ENCODE results near the gene HECTD2. TPM values are rescaled to one million over a fixed set of nuclear protein-coding genes. Genes with fewer than 3 reads are reported as not detected.
"Not testable (repeated sequence)": the region's sequence is repeated elsewhere in the genome, so short reads cannot be mapped to it uniquely, and the experiment has no call there.

Gene HECTD2
- total RNA-seq, 1 donor from 2014 or later = 32.9 TPM

DNA sequence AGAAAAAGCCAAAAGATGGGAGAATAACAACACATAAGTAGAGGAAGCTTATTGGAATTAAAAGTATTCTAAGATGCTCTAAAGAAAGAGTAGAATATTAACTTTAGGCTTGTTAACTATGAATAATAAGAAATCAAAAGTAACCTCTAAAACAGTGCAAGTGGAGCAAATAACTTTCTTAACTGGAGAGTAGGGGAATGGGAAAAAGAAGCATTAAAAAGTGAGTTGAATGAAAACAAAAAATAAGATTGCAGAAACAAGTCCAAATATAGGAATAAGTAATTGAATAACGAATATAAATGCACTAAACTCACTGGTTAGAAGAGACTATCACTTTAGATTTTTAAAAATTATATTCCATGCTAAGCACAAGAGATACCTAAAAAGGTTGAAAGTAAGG, 63.9 kb downstream of the HECTD2 start:
- DNase-seq = no peak

DNA sequence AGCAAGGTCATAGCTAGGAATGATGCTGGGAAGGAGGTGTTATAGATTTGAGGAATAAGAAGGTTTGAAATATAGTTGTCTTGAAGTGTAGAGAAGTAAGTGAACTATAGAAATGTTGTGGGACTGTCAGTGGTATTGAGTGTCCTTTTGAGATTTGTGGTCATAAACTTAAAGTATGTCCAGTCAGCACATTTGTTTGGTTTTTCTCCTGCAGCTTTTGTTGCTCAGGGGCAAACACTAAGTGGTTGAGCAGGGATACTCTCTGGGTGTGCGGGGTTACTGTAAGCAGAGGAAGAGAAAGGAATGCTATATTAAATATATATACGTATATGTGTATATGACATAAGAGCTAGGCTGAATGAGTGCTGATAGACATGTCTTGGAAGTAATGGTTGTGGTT, 67.1 kb downstream of the HECTD2 start:
- DNase-seq = no peak

DNA sequence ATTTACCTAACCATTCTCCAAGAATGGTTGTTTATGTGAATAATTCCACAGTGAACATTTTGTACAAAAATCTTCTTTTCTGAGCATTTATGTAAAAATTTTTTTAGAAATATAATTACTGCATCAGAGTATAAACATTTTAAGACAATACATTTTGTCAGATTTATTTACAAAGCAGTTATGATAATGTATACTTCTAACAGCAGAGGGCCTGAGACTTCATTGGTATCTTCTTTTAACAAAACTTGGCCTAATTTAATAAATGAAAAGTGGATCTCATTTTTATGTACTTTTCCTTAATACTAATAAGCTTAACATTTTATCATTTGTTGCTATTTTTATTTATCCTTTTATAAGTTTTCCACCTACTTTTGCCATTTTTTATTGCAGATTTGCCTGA, 69.4 kb downstream of the HECTD2 start:
- no peak for DNase-seq

DNA sequence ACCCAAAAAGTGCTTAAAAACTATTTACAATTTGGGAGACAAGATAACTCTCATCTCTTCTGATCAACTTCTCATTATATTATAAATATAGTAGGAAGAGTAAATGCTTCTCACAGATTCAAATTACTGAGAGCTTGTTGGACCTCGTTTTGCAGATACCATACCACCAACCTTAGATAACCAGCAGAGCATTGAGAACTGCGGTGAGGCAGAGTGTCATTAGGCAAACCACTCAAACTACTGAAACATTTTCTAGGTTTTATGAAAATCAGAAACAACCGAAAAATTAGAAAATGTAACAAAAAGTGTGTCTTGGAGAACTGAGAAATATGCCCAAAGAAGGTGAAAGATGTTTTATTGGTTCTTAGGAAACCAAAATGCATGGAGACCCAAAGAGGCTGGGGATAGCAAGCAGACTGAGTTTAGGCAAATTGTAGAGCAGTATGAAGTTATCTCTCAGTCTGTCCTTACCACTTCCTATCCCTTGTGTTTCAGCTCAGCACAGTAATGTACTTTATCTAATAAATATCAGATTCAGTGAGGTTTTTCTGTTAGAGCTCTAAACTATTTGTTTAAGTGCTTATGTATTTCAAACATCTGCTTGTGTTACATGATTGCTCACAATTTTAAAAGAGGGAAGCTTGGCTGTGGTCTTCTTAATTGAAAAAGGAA, 77.9 kb downstream of the HECTD2 start:
- no peak for DNase-seq

DNA sequence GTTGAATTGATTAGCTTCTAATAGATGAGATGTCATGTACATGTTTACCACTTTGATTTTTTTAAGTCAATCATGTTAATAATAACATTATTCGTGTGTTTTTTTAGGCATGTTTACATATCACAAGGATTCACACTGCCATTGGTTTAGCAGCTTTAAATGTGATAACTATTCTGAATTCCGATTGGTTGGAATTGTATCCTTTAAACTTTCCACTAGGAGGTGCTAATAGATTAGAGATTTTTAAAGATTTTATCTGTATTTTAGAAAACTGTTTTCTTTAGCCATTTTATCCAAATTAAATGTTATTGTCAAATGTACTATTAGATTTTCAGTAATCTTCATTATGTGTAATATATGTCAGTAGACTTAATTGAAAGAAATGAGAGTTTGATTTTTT, 83.2 kb downstream of the HECTD2 start:
- peak; percentile 46 for DNase-seq

DNA sequence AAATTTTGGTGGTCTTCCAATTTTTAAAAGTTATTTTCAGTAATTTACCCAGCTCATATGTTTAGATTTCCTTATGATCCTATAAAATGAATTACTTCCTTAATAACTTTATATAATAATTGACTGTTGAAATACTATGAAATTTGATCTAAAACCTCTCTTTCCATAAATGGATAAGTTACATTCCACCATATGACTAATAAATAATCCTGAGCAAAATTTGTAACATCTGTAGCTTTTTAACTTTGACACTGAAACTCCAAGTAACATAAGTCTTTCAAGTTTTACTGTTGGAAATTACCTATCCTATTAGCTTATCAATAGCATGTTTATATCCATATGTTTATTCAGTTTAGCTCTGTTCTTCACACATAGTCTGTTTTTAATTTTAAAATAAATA, 85.3 kb downstream of the HECTD2 start:
- no peak for DNase-seq

DNA sequence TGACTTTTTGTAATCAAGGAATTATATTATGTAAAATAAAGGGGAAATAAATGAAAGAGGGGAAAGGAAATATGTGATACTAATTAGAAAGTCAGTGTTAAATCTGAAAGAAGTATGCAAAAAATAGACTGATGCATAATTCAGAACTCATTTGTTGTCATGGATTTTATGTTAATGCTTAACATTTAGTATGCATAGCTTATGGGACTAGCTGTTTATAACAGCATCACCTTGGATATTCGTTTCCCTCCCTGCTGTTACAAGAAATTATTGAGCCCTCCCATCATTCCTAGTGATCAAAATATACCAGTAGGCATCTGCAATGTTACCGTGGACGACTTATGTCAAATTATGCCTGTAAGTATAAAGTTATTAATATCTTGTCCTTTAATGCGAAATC, 85.9 kb downstream of the HECTD2 start:
- no peak for DNase-seq

DNA sequence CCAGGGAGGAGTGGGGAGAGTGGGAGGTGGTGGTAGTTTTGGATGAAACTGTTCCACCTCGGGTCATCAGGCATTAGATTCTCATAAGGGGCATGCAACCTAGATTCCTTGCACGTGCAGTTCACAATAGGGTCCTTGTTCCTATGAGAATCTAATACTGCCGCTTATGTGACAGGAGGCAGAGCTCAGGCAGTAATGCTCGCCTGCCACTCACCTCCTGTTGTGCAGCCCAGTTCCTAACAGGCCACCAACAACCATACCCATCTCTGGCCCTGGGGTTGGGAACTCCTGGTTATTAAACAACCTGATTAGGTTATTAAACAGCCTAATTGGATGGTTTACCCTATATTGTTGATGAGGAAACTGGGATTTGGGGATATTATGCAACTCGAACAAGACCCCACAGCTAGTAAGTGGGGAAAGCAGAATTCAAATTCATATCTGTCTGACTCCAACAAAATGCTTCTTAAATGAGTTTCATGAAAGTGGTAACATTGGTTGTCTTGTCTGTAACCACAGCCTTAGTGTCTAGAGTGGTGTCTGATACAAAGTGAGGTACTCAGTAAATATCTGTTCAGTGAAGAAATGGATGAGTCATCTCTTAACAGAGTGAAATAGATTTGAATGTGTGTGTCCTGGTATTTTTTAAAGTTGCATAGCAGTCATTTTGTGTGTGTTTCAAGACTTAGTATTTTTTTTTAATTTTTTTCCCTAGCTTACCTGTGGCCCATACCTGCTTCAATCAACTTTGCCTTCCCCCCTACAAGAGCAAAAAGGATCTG, 101.6 kb downstream of the HECTD2 start:
- DNase-seq = no peak

DNA sequence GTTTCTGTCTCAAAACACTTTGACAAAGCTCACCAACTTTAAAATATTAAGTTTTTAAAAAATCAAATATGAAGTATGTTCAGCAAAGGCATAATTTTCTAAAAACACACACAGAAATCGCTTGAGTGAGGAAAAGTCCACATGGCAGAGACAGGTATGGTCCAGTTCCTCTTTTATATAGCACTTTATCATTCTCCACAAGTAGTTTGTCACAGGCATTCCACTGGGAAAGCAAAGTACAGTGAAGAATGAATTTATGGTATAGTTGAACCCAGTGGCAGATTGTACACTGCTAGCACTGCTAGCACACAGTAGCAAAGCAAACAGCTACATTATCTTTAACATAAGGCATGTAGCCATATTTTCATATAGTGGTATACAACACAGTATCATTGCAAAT, 102.3 kb downstream of the HECTD2 start:
- DNase-seq = no peak

DNA sequence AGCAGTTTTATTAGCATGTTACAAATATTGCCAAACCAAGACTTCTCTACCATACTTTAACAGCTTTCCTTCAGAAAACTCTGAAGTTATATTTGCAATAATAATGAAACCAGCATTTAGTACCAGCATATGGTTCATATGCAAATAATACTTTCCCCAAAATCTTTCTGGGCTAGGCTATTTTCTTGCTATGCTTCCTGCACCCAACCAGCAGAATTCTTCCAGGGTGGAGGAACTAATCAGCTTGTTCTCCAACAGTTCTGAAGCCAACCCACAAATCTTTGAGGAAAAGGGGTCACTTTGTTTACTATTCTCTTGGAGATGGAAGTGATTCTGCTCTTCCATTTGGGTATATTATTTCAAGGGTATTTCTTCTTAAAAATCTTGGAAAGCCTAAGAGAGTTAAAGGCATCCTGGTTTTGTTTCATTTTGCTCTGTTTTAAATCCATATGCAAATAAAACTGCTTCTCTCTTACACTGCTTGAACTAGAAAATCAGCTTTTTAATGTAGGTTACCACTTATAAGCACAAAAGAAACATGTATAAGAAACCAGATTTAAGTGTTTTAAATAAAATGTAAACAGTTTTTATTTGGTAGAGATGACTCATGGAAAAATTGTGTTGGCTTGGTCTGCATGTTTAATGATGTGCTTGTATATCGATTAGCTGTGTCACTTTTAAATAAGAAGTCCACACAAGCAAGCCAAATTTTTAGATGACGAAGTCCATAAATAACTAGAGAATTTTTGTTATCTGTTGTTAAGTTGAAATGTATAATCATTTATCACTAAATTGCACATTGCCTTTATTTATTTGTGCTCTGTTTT, 103.7 kb downstream of the HECTD2 start:
- peak; percentile 17 for DNase-seq

DNA sequence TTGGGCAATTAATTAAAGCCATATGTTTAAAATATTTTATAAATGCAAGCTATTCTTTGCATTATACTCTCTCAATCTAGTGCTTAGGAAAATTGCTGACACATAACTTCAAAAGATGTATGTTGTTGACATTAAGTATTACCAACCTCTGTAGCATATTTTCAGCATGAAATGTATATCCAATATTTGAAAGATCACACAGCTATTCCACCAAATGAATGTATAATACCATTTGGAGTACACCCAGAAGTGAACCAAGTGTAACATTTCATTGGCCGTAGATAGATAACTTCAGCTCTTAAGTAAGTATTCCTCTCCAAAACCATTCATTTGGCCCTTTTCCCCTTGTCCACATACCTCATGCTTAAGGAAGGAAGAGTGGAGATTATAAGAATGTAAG, 104.6 kb downstream of the HECTD2 start:
- no peak for DNase-seq

DNA sequence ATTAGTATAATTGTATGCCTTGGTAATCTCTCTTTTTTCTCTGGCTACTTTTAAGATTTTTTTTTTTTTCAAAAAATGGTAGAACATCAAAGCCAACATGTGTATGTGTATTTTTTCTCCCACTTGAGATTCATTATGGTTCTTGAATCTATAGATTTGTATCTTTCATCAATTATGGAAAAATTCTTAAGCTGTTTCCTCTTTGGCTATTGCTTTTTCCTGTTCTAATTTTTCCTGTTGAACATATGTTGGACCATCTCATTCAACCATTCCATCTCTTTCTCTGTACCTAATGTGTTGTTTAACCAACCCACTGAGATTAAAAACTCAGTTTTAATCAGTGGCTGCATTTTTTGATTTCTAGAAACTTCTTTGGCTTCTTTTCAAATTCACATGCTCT, 107.2 kb downstream of the HECTD2 start:
- no peak for DNase-seq

DNA sequence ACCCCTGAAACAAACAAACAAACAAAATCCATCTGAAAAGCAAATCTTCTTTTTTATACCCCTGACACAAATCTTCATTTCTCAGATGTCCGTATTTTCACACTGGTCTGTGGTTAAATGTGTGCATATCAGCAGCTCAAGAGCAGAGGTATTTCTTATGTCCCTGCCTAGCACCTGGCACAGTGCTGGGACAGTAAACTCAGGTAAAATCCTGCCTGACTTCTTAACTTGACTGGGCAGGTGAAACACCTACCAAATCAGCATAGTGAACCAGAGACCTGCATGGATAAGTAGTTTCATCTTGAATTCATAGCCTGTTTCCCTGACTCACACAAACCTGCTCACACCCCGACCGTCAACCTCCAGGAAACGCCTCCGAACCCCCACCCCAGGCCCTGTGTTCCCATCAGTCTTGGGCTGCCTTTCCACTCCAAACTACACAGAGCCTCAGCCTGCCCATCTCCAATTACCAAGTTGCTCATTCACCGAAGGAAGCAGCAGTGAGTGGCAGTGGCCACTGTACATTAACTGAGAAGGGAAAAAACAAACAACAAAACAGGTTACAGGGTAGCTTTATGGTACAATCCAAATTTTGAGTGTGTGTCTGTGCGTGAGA, 109.9 kb downstream of the HECTD2 start:
- peak; percentile 26 for DNase-seq

DNA sequence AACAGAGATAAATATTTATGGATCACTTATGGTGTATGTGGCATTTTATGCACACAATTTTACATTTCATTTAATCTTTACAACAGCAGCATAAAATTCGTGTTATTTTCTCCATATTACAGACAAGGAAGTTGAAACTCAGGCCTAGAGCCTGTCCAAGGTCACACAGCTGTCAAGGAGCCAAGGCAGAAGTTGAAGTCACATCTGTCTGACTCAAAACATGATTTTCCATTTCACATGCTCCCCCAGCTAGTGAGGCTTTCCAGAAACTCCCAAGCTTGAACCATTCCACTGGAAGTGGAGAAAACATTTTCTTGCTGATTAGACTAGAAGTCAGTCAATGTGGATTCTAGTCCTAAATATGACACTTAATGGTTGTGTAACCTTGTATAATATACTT, 110.5 kb downstream of the HECTD2 start:
- DNase-seq = peak; percentile 74

DNA sequence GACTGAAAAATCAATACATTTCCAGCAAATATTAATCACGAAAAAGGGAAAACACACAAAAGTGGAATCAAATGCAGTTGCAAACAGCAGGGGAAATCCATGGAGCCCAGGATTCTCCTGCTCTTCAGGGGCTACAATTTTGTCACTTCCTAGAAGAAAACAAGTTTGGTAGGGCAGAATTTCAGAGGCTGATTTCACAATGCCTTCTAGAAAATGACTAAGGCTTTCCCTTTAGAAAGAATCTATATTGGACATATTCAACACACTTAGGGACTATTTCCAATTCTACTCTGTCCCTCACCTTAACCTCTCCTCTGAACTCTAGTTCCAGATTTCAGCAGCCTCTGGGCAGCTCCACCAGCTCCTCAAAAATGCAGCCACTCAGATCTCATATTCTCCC, 111.3 kb downstream of the HECTD2 start:
- DNase-seq = no peak

DNA sequence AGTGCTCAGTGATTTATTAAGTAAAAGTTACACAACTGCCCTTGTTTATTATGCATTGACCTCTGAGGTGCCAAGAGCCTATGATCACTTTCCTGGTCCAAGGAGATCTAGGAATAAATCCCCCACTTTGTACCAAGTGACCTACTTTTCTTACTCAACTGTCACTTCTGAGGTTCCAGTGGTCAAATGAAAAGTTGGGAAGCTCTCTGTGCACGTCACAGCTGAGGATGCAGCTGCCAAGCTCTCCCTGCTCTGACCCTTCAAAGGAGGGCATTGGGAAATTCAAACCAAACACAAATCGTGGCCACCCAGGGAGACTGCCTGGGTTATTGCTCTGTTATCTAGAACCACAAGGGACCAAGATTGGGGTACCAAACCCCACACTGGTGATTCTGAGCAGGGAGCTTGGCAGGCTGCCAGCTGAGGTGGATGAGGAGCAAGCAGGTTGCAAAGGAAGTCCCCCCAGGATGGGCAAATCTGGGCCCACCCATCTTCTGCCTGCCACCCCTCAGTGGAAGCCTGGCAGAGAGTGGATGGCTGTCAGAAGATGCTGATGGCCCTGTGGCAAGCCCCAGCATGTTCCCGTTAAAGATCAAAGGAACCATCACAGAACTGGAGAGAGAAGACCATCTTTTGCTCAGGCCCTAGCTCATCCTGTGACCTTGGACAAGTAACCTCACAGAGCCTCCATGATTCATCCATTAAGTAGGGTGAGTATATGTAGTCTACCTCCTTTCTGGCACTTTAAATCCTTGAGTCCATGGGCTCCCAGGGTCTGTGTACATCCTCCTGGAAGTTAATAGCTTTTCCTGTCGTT, 116.0 kb downstream of the HECTD2 start:
- DNase-seq = no peak

DNA sequence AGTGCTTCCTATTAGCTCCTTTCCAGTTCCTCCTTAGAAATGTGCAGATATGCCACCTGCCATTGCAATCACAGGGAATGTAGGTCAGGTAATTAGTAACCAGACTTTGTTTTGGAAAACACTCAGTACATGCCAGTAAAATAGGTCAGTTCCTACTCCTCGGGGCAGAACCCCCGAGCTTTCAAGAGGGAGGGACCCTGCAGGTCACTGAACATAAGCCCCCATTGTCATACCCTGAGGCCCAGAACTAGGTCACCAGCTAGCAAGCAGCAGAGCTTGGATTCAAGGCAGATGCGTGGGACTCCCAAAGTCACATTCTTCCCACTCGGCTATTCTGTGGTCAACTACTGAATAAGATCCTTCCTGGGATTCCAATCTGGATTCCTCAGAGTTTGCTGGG, 117.9 kb downstream of the HECTD2 start:
- no peak for DNase-seq

DNA sequence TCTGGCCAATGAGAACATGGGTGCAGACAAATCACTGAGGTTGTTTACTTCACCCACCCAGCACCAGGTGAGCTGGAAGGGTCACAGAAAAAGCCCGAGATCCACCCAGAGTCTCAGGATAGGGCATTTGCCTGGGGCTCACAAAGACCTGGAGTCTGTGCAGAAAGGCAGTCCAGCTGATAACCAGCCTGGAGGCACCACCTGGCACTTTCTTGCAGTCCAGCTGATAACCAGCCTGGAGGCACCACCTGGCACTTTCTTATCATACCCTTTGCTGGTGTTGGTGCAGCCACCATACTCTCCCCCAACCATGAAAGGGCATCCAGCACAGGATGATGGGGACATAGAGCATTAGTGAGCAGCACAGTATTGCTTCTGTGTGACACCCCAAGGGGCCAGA, 118.6 kb downstream of the HECTD2 start:
- no peak for DNase-seq

DNA sequence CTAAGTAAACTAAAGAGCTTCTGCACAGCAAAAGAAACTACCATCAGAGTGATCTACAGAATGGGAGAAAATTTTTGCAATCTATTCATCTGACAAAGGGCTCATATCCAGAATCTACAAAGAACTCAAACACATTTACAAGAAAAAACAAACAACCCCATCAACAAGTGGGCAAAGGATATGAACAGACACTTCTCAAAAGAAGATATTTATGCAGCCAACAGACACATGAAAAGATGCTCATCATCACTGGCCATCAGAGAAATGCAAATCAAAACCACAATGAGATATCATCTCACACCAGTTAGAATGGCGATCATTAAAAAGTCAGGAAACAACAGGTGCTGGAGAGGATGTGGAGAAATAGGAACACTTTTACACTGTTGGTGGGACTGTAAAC, 124.6 kb downstream of the HECTD2 start:
- DNase-seq = not testable (repeated sequence)

DNA sequence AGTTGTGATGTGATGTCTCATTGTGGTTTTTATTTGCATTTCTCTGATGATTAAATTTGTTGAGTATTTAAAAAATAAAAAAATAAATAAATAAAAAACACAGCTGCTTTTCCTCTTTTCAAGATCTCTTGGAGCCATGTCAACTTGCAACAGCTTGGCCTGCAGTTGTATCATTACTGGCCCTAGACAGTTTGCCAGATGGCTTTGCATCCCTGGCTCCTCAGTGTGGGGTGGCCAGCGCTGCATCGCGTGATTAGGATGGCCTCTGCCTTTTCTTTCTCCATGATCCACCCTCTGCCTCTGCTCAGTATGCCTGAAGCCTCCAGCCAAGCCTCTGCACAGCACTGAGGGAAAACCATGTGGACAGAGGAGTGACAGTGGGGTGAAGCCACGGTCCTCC, 126.0 kb downstream of the HECTD2 start:
- DNase-seq = peak; percentile 48

DNA sequence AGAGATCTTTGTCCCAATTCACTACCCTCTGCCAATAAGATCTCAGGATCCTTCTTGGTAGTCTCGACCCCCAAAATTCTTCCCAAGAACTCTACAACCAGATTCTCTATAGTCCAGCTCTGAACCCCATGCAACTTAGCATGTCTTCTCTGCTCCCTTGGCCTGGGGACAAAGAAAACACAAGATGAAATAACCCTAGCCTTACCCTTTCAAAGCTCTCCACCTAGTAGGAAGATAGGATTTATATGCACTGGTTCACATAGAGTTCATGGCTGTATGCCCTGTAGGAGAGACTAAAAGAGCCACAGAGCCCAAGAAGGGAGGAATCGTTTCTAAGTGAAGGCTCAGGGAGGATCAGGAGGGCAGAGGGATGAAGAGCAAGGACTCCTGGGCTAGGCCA, 126.6 kb downstream of the HECTD2 start:
- DNase-seq = no peak

All from tongue (tissue), 2 donors.